Measurements from ENCODE around the gene RPL3.
"Not testable (repeated sequence)": the region's sequence is repeated elsewhere in the genome, so short reads cannot be mapped to it uniquely, and the experiment has no call there.

Gene RPL3

DNA sequence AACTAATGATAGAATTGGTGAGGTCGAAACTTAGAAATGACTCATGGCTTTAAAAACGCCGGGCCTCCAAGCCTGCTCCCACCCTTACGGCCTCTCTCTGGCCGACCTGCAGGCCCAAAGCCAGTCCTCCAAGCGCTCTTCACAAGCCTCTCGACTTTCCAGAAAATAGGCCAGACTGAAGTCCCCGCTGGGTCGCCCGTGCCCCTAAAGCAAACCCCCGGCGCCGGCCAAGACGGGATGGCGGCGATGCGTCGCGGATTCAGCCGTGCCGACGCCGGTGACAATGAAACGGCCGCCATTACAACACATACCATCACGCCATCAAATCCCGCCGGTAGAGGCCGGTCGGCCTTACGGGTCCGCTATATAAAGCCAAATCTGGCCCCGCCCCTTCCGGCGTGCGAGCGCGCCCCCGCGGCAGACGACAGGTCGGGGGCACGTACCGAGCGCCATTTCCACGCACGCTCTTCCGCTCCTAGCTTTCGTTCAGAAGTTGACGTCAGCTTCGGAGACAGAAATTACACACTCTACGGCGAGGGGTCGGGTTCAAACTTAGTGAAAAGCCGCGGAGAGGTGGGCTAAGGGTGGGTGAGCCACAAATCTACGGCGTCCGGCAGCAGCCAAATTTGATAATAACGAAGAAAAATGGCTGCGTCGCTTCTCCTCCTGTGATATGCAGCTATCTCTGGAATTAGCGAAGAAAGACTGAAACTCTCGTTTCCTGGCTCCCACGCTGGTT is at the start of gene RPL3:
Gene RPL3 (minus strand): TSS at position 340 of the 739 bp plus-strand sequence. CDS start 26 bp downstream, at position 314.
- H3K4me3 ChIP-seq (ENCODE audit: low read depth, low read length) = peak within 1 kb of the TSS; percentile 96

DNA sequence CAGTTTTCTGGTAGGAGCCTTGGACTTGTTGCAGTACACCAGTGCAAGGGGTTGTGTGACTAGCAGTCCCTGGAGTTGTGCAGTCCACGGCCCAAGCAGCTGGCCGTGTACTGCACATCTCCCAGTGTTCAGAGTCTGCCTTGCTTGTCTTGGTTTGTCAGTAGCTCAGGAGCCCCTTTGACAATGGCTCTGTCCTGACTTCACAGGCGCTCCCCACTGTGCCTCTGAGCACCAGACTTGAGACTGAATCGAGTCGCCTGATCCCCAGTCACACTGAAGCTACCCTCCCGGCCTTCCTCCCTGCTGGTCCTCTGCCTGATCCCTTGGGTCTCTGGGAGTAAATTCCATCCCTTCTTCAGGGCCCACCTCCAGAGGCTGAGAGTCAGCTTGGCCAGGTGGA is 49.8 kb upstream of the RPL3 start:
- H3K4me3 ChIP-seq (ENCODE audit: low read depth, low read length) = no peak overlapping the region

DNA sequence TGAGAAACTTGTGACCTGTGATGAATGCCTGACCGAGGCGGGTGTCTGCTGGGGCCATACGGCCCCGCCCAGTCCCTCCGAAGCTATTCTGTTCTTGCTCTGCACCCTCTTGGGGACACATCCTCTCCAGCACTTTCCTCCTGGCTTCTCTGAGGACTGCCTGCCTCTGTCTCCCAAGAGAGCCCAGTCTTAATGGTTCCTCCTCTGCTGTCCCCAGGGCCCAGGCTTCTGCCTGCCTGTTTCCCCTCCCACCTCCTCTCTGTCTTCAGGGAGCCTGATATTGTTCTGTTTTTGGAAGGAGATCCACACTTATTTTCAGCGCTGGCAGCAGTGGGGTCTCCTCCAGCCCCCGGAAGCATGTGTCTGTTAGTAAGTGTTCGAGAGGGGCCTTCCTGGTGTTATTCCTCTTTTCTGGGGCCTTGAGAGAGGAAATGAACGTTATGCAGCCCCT is 49.1 kb upstream of the RPL3 start:
- H3K4me3 ChIP-seq (ENCODE audit: low read depth, low read length) = no peak overlapping the region

DNA sequence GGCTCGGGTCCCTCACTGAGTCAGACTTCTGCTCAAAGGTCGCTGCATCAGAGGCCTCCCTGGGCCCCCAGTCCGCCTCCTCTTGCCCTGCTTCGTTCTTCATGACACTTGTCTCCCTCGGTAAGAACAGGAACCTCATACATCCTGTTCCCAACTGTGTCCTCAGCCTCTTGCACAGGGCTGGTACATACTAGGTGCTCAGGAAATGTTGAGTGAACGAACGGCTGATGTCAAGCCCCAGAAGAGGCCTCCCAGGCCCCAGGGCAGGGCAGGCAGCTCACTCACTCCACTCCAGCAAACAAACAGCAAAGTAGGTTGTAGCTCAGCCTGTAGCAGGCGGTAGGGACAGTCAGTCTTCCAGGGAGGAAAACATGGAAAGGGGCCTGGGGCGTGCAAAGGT is 47.6 kb upstream of the RPL3 start:
- H3K4me3 ChIP-seq (ENCODE audit: low read depth, low read length) = no peak overlapping the region

DNA sequence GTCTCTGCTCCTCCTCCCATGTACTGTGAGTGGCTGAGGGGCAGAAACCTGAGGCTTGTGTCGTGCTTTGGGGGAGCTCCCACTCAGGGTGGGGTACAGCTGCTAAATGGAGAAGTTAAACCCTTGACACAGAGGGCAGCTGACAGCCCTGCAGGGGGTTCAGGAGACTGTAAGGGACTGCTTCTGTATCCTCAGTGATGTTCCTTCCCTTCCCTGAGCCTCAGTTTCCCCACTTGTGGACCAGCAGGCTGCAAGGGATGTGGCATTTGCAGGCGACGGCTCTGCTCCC is 46.0 kb upstream of the RPL3 start:
- no peak overlapping the region for H3K4me3 ChIP-seq (ENCODE audit: low read depth, low read length)

DNA sequence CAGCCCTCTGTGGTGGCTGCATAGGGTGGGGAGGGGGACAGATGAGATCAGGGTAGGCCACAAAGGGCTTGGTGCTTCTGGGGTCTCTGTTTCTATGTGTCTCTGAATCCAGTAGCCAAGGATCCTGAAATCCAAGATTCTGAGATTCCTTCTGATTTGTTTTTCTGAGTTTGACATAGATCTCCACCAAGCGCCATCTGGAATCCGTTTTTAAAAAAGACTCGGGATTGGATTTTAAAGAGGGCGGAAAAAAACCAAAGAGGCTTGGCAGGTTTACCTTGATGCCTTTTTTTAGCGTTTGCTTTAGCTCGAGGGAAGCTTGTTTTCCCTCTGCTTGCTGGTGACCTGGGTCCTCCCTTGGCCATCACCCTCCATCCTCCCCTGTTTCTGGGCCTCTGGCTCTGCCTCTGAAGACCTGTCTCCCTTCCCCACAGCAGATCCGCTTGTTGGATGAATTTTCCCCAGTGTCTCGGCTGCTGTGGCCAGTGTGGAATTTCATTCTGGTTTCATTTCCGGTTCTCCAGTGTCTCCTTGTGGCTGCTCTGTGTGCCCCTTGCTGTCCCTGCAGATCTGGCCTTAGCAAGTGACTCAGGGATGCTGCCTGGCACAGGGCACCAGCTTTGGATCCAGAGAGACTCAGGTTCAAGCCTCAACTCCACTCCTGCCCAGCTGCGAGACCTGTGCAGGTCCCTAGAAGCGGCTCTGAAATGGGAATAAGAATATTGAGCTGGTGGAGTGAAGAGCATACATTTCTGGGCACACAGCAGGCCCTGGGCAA is 45.5 kb upstream of the RPL3 start:
- no peak overlapping the region for H3K4me3 ChIP-seq (ENCODE audit: low read depth, low read length)

DNA sequence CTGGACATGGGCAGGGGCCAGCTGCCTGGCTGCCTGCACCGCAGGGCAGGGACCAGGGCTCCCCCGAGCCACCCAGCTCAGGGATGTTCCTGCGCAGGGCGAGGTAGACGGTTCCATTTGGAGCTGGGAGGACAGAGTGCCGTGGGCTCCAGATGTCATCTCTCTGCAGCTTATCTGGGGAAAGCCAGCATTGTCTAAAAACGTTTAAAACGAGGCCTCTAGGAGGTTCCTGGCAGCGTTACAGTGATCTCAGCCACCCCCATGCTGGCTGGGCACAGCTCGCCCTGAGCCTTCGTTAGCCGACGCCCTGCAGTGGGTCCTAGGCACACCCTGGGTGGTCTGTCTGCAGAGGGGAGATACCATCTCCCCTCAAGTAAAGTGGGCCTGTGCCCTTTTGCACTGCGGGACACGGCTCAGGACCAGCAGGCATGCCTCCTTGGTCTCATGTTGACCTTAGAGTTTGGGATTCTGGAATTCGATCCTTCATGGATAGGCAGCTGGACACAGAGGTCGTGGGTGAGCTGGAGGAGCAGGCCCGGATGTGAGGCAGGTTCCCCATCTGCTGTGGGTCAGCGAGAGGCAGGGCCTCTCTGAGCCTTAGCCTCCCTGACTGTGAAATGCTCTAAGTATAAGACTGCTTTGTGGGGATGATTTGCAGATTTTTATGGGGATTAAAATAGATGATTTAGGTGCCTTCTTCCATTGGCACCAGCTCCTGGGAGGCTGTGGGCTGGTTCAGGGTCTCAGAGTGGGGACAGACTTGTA is 44.5 kb upstream of the RPL3 start:
- H3K4me3 ChIP-seq (ENCODE audit: low read depth, low read length) = no peak overlapping the region

DNA sequence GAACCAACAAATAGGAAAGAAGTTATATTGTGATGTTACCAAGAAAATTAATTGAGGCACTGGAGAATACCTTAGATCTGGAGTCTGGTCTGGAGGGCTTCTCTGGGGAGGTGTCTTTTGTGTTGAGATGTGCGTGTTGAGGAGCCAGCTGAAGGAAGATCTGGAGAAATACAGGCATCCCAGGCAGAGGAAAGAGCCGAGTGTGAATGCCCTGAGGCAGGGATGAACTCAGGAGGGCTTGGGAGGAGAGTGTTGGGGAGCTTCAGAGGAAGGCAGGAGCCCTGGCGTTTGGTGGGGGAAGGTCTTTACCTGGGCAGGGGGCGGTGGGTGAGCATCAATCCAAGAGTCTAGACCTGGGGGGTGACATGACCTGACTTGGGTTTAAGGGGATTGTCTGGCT is 43.5 kb upstream of the RPL3 start:
- no peak overlapping the region for H3K4me3 ChIP-seq (ENCODE audit: low read depth, low read length)

DNA sequence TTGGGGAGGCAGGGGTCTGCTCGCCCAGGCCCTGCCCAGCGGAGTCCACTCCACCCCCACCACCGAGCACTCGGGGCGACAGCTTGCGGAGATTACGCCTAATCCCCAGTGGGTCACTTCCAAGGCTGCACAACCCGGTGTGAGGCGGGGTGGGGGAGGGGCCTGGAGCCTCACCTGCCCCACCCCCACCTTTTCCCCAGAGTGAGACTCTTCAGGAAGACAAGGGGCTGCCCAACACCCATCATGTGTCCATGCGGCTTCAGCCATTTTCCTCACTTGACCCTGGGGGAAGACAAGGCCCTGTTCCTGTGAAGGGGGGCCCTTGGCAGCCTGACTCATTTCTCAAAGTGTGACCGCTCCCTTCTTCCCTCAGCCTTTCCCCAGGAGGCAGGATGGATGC is 42.8 kb upstream of the RPL3 start:
- H3K4me3 ChIP-seq (ENCODE audit: low read depth, low read length) = no peak overlapping the region

DNA sequence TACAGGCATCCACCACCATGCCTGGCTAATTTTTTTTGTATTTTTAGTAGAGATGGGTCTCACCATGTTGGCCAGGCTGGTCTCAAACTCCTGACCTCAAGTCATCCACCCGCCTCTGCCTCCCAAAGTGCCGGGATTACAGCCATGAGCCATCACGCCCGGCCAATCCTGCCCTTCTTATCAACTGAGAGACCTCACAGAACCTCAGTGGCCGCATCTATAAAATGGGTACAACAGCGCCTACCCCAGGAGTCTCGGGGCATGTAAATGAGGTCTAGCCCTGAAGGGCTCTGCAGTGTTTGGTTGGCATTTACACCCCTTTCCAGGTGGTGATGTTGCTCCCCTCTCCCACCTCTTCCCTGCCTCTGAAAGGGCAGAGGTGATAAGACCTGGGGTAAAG is 42.1 kb upstream of the RPL3 start:
- no peak overlapping the region for H3K4me3 ChIP-seq (ENCODE audit: low read depth, low read length)

DNA sequence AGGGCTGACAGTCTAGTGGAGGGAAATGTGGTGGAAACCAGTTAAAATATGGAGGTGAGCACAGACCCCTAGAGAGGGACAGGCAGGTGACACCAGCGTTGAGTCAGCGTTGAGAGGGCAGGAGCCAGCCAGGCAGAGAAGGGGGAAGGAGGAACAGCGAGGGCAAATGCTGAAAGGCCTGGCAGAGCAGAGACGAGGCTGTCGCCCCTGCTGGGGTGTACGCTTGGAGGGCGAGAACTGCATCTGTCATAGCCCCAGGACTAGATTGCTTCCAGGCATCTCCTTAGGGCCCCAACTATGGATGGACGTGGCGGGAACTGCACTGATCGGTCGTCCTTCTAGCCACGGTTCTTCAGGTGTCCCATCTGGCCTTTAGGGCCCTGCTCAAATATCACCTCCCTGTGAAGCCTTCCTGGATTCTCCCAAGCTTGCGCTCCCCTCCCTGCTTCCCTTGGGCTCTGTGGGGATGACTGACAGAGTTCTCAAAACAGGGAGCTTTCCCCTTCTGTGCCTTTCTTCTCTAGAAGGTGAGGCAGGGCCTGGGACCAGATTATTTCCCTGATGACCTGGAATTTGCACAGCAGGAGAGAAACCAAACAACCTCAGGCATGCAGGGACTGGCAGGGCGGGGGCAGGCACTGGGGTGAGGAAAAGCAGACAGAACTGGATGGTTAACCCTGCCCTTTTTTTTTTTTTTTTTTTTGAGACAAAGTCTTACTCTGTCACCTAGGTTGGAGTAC is 41.4 kb upstream of the RPL3 start:
- H3K4me3 ChIP-seq (ENCODE audit: low read depth, low read length) = no peak overlapping the region

DNA sequence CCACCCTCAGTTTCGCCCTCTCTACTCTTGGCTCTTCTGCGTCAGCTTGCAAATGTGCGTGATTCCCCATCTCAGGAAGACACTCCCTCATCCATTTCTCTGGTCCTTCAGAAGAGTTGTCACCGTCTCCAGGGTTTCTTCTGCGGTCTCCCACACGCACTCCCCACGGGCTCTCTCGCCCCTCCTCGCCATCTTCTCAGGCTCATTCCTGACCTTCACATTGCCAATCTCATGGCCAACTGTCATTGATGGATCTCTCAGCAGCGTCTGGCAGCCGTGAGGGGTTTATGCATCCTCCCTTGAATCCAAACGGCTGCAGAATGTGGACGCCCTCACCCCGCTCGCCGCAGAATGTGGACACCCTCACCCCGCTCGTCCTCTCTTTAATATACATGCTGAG is 40.8 kb upstream of the RPL3 start:
- H3K4me3 ChIP-seq (ENCODE audit: low read depth, low read length) = no peak overlapping the region

DNA sequence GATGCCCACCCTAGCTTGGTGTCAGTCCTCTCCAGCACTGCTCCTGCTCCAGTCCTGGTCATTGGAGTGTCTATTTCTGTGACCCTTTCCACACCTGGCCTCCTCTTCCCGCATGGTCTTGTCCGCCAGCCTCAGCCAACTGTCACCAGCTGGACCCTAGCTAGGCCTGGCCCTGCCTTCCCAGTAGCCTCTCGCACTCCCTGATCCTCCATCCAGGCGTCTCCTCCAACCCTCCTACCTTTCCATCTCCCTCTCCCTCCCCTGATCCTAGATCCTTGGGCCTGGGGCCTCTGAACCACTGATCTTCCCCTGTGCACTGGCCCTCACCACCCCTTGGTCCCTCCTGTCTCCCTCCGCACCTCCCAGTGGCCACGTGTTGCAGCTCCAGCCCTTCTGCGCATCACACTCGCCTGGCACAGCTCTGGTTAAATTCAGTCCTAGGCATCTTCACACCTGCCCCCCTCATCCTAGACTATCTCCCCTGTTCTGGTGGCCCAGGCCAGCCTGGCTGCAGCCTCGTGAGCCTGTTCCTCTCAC is 40.3 kb upstream of the RPL3 start:
- H3K4me3 ChIP-seq (ENCODE audit: low read depth, low read length) = no peak overlapping the region

DNA sequence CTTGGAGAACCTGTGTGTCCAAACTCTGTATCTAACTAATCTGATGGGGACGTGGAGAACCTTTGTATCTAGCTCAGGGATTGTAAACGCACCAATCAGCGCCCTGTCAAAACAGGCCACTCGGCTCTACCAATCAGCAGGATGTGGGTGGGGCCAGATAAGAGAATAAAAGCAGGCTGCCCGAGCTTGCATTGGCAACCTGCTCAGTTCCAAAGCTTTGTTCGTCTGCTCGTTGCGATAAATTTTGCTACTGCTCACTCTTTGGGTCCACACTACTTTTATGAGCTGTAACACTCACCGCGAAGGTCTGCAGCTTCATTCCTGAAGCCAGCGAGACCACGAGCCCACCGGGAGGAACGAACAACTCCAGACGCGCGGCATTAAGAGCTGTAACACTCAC is 38.8 kb upstream of the RPL3 start:
- H3K4me3 ChIP-seq (ENCODE audit: low read depth, low read length) = not testable (repeated sequence)

DNA sequence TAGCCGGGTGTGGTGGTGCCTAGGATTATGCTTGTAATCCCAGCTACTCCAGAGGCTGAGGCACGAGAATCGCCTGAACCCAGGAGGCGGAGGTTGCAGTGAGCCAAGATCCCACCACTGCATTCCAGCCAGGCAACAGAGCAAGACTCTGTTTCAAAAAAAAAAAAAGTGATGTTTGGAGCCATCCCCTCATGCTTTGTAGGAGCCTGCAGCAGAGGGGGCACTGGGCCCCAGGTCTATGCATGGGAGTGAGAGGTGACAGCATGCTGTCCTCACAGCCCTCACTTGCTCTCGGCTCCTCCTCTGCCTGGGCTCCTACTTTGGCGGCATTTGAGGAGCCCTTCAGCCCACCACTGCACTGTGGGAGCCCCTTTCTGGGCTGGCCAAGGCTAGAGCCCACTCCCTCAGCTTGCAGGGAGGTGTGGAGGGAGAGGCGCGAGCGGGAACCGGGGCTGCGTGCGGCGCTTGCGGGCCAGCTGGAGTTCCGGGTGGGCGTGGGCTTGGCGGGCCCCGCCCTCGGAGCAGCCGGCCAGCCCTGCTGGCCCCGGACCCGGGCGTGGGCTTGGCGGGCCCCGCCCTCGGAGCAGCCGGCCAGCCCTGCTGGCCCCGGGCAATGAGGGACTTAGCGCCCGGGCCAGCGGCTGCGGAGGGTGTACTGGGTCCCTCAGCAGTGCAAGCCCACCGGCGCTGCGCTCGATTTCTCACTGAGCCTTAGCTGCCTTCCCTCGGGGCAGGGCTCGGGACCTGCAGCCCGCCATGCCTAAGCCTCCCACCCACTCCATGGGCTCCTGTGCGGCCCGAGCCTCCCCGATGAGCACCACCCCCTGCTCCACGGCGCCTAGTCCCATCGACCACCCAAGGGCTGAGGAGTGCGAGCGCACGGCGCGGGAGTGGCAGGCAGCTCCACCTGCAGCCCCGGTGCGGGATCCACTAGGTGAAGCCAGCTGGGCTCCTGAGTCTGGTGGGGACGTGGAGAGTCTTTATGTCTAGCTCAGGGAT is 38.0 kb upstream of the RPL3 start:
- not testable (repeated sequence) for H3K4me3 ChIP-seq (ENCODE audit: low read depth, low read length)

DNA sequence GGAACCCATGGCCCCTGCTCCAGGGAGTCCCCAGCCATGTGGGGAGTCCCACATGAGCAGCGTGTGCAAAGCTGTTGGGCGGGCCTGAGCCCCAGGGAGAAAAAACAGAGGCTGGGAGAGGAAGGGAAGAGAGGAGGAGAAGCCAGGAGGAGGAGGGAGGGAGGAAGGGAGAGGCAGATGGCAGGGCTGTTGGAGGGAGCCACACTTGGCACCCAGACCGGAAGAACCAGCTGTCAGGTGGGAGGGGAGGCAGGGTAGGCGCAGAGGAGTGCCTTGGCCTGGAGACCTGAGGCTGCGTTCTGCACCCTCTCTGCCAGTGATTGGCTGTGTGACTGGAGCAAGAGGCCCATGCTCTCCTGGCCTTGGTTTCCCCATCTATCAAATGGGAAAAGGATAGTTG is 37.0 kb upstream of the RPL3 start:
- H3K4me3 ChIP-seq (ENCODE audit: low read depth, low read length) = no peak overlapping the region

DNA sequence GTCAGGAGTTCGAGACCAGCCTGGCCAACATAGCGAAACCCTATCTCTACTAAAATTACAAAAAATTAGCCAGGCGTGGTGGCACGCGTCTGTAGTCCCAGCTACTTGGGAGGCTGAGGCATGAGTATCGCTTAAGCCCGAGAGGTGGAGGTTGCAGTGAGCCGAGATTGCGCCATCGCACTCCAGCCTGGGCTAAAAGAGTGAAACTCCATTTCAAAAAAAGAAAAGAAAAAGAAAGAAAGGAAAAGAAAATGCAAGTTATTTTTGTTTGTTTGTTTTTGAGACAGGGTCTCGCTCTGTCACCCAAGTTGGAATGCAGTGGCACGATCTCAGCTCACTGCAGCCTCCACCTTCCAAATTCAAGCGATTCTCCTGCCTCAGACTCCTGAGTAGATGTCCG is 36.4 kb upstream of the RPL3 start:
- H3K4me3 ChIP-seq (ENCODE audit: low read depth, low read length) = not testable (repeated sequence)

DNA sequence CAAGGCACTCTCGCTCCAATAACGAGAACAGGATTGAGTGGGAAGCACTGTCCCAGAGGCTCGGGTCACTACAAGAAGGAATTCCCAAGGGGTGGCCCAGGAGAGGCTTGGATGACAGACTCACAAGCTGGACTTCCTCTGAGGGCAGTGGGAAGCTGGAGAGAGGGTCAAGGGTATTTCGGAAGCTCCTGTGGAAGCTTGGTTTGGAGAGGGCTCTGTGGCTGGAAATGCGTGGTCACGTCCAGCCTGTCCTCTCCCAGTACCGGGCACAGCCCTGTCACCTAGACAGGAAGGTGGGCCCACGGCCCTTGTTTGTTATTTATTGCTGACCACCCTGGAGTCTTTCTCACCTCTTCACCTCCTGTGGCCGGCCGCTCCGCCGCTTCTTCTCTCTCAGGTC is 35.7 kb upstream of the RPL3 start:
- no peak overlapping the region for H3K4me3 ChIP-seq (ENCODE audit: low read depth, low read length)

DNA sequence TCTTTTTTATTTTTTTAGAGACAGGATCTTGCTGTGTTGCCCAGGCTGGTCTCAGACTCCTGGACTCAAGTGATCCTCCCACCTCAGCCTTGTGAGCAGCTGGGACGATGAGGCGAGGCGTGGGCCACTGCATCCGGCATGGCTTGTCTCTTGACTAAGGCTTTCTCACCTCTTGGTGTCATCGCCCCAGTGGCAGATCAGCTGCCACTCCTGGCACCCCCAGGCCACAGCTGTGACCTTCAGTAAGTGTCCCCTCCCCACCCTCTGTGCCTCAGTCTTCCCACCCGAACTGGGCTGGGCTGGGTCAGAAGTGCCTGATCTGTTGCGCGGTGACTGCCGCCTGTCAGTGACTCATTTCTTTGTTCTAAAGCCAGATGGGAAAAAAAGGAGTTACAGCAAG is 33.9 kb upstream of the RPL3 start:
- H3K4me3 ChIP-seq (ENCODE audit: low read depth, low read length) = no peak overlapping the region
